D721Med (cell line): ENCODE measurements around the gene GLIPR1L2.
"Not testable (repeated sequence)": the region's sequence is repeated elsewhere in the genome, so short reads cannot be mapped to it uniquely, and the experiment has no call there.

Source experiments
- DNase-seq: peaks from one replicate; pipeline ENCODE4 v3.0.0; 2011; ENCODE audit warnings: low spot score; ENCODE audit not compliant: insufficient read length
- FAIRE-seq: peaks from 2 replicates; lab custom pipeline; 2011; peaks lifted over from hg19 to GRCh38; lab: Jason Lieb, UNC
- CTCF ChIP-seq: IDR thresholded peaks from 2 replicates; pipeline ENCODE4 v1.5.1; 2012; ENCODE audit warnings: mild to moderate bottlenecking, control low read depth; ENCODE audit not compliant: insufficient read depth; ENCODE audit errors: missing control alignments

GLIPR1L2 gene

GRCh38 chr12:75457191-75457590 is 66.3 kb downstream of the GLIPR1L2 start:
- FAIRE-seq, result peak; percentile 61
- no peak for TF ChIP-seq CTCF

GRCh38 chr12:75457866-75458265 is 67.0 kb downstream of the GLIPR1L2 start:
- not testable (repeated sequence) for DNase-seq, FAIRE-seq

More at GRCh38 chr12:75457191-75457590, 66.3 kb downstream of the GLIPR1L2 start:
- no peak for DNase-seq

GRCh38 chr12:75459755-75460154 is 68.9 kb downstream of the GLIPR1L2 start:
- no peak for TF ChIP-seq CTCF
- FAIRE-seq (no peak), DNase-seq (no peak)

GRCh38 chr12:75460204-75460603 is 69.3 kb downstream of the GLIPR1L2 start:
- DNase-seq (no peak), FAIRE-seq (no peak)
- no peak for TF ChIP-seq CTCF

GRCh38 chr12:75471902-75472890 is 81.3 kb downstream of the GLIPR1L2 start:
- FAIRE-seq (no peak), DNase-seq (no peak)
- TF ChIP-seq CTCF, result no peak

- FAIRE-seq (no peak), DNase-seq (no peak)
- no peak for TF ChIP-seq CTCF
Observed at GRCh38 chr12:75474116-75474515, 83.2 kb downstream of the GLIPR1L2 start.

- FAIRE-seq (no peak), DNase-seq (no peak)
- no peak for TF ChIP-seq CTCF
Observed at GRCh38 chr12:75476071-75476470, 85.2 kb downstream of the GLIPR1L2 start.
